Ammon's horn (tissue), 1 donor: ENCODE data around the gene SEMA6A.

ENCODE experiments used
- DNase-seq: peaks from one replicate; pipeline ENCODE4 v3.0.0-alpha.2; 2016; ENCODE audit warnings: low spot score

SEMA6A gene

GRCh38 chr5:116574367-116575325, at the start of gene SEMA6A:
TSS of gene SEMA6A (minus strand) at chr5:116574823. CDS start at chr5:116504944, 69,879 bp downstream.
- DNase-seq = peak; percentile 92

- peak; percentile 77 for DNase-seq
These were observed 47.9 kb upstream of the SEMA6A start for GRCh38 chr5:116622375-116623050.

GRCh38 chr5:116621599-116621998, 47.0 kb upstream of the SEMA6A start:
- DNase-seq = no peak

GRCh38 chr5:116616876-116617275, 42.3 kb upstream of the SEMA6A start:
- no peak for DNase-seq

- DNase-seq = no peak
These were observed 39.9 kb upstream of the SEMA6A start for GRCh38 chr5:116614603-116614920.

GRCh38 chr5:116613445-116613844, 38.8 kb upstream of the SEMA6A start:
- no peak for DNase-seq

GRCh38 chr5:116612431-116612830, 37.8 kb upstream of the SEMA6A start:
- no peak for DNase-seq

- DNase-seq = peak; percentile 47
These were observed 30.9 kb upstream of the SEMA6A start for GRCh38 chr5:116605310-116606070.

- DNase-seq = no peak
These were observed 30.2 kb upstream of the SEMA6A start for GRCh38 chr5:116604805-116605204.

GRCh38 chr5:116600876-116601275, 26.3 kb upstream of the SEMA6A start:
- DNase-seq = no peak

- no peak for DNase-seq
These were observed 24.3 kb upstream of the SEMA6A start for GRCh38 chr5:116598911-116599310.

- no peak for DNase-seq
These were observed 20.9 kb upstream of the SEMA6A start for GRCh38 chr5:116595498-116595897.

GRCh38 chr5:116593340-116593739, 18.7 kb upstream of the SEMA6A start:
- no peak for DNase-seq

- DNase-seq = no peak
These were observed 10.6 kb upstream of the SEMA6A start for GRCh38 chr5:116585227-116585626.

GRCh38 chr5:116583862-116584222, 9.2 kb upstream of the SEMA6A start:
- no peak for DNase-seq

GRCh38 chr5:116583085-116583861, 8.7 kb upstream of the SEMA6A start:
- DNase-seq = no peak

- no peak for DNase-seq
These were observed 7.3 kb upstream of the SEMA6A start for GRCh38 chr5:116581910-116582309.

- no peak for DNase-seq
These were observed 4.5 kb upstream of the SEMA6A start for GRCh38 chr5:116579144-116579543.

GRCh38 chr5:116578676-116579075, 4.1 kb upstream of the SEMA6A start:
- DNase-seq = no peak

GRCh38 chr5:116577064-116577788, 2.6 kb upstream of the SEMA6A start:
- no peak for DNase-seq

GRCh38 chr5:116576053-116576713, 1.6 kb upstream of the SEMA6A start:
- DNase-seq = peak; percentile 81
